HG03457 (cell line): ENCODE data around the gene THRB.

Experiments used
- ATAC-seq: cut with Tn5 transposase; IDR thresholded peaks from one replicate; pipeline ENCODE4 v1.9.1; 2021; ENCODE audit warnings: moderate number of reproducible peaks; ENCODE audit not compliant: unreplicated experiment

Gene THRB

DNA sequence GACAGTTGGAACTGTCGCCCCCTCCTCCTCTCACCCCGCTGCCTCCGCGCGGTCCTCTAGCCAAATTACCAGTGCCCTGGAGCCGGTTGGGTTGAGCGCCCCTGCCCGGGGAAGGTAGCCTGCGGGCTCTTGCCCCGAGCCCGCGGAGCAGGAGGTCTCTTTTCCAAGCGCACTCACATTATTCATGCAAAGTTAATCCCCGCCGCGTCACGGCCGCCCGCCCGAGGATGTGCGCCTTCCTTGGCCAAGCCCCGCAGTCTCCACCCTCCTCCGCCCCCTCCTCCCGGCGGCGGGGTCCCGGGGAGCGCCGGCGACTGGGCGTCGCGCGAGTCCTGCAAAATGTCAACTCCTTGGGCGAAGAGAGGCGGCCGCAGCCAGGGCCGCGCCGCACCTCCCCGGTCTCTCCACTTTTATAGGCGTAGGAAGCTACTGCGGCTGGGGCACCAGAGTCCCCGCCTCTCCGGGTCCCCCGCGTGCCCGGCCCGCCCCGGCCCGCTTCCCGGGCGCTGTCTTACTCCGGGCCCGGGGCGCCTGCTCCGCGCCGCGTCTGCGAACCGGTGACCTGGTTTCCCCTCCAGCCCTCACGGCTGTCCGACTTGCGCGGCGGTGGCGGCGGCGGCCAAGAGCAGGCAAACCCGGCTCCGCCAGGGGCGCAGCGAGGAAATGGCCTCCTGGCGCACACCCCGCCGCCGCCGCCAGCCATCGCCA is at the start of gene THRB:
Gene THRB, minus strand, starts transcription at position 233 of the 708 bp plus-strand sequence.
- no peak for ATAC-seq

DNA sequence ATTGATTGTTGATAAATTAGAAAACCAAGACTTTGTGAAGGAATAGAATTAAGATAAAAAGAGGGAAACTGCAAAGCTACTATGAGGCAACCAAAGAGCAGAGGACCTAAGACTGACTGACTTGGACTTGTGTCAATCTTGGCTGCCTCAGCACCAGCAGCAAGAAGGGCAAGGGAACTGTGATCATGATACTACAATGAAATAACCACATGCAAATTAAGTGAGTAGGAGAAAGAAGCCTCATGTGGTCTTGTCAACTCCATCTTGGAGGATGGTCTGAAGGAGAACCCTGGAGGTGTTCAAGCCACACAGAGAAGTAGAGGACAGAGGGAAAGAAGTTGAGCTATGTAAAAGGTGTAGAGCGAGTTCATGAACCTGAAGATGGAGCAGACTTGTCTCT is 47.3 kb upstream of the THRB start:
- ATAC-seq: no peak

DNA sequence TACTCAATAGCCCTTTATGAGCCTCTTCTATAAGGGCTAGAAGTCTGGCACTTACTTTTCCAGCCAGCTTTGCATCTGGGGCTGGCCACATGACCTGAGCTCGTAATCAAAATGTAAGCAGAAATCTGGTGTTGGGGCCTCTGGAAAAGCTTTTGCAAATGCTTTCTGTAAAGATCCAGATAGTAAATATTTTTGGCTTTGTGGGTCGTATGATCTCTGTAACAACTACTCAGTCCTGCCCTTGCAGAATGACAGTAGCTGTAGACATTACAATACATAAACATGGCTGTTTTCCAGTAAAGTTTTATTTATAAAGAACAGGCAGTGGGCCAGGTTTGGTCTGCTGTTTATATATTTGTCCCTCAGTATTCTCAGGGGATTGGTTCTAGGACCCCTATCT is 46.2 kb upstream of the THRB start:
- no peak for ATAC-seq

DNA sequence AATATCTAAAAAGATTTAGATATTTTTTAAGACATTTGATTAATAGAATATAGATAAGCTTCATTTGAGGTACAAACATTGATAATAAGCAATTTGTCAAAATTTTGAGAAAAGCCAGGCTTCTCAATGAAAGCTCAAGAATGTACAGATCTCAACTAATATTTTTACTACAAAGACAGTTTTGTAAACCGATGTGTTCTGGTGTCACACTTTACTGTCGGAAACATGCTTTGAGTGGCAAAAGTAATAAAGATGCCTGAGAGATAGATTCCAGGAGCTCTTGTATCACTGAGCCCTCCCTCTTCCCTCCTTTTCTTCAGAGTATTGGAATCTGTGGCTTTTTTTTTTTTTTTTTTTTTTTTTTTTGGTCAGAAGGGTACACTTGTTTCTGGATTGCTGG is 45.0 kb upstream of the THRB start:
- ATAC-seq: no peak

DNA sequence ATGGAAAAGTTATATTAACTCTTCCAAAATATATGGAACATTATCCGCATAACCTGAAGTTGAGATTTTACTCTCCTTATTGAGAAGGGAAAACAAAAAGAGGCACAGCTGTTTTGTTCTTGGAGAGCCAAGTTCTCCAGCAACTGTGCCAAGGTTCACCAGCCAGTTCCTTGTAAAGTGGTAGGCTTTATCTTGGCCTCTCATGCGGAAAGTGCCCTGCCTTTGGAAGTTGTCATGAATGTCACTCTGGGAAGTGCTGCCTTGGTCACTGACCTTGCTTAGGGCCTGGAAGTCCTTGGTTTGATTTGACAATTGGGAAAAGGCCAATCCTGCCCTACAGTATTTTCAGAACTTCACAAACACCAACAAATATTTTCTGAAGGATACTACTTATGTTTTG is 44.2 kb upstream of the THRB start:
- no peak for ATAC-seq

DNA sequence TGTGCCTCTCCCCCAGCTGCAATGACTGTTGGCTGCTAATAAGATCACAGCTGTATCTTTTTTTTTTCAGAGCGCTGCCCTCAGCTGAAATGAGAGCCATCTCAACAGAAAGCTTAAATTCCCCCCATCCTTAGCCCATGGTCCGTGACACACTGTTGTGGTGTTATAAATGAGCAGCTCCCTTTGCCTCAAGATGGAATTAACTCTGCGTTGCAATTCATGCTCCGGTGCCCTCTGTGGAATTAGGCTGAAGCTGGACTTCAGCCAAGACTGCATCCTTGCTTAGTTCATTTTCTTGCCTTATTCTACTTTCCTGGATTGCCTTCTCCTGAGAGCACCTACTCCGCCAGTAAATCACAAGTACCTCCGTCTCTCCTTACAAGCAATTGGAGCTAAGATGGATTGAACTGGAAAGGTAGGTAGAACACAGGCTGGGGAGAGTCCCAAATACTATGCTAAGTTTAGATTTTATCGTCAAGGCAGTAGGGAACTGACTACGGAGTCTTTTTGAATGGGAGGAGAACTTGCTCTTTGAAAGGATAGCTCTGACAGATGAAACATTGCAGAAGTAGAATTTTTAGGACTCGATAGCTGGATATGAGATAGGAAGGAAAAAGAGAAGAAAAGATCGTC is 39.0 kb upstream of the THRB start:
- ATAC-seq: no peak

DNA sequence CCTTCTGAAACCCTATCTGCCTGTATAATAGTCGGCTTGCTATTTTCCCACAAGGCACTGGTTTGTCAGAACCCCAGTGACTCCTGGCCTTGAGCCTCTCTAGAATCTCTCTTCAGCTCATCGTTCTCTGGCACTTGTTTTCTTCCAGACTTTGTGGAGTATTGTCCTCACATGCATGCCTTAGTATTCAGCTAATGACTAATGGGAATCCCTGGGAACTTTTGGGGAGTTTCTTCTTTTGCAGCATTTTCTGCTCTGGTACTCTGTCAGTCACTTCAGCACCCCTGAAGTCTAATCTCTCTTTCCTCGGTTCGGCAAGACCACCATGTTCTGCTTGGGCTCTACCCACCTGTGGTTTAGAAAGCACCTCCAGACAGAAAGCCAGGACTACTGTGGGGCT is 35.8 kb upstream of the THRB start:
- ATAC-seq: no peak

DNA sequence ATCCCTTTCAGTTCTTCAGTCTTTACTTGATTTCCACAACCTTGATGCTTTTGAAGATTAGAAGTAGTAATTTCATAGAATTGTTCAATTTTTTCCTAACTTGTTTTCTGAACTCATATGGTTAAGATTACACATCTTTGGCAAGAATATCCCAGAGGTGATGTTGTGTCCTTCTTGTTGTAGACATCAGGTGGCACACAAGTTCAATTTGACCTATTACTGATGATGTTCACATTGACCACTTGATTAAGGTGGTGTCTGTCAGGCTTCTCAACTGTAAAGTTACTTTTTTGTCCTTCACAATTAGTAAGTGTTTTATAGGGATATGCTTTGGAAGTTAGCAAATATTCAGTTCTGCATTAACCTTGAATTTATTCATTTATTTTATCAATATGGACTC is 34.6 kb upstream of the THRB start:
- ATAC-seq: no peak

DNA sequence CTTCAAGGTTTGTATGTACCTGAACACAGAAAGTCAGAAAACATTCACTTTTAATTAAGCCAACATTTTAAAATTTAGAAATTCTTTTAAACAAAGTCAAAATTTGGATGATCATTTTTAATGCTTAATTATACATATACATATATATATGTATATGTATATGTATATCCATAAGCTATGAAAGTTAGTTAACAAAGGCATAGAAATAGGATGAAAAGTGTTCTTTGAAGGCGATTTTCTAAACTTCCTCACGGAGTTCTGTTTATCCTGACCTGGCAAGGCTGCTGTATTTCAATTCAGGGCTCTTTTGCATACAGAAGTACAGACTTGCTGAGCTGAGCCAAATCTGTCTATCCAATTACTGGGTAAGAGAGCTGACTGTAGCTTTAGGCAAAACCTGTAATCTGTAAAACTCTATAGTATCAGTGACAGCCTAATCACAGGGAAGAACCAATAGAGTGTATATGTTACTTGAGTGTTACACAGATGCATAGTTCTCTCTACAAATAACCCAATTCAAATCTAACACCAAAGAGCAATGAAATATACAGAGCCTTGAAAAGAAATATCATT is 32.1 kb upstream of the THRB start:
- ATAC-seq: no peak

DNA sequence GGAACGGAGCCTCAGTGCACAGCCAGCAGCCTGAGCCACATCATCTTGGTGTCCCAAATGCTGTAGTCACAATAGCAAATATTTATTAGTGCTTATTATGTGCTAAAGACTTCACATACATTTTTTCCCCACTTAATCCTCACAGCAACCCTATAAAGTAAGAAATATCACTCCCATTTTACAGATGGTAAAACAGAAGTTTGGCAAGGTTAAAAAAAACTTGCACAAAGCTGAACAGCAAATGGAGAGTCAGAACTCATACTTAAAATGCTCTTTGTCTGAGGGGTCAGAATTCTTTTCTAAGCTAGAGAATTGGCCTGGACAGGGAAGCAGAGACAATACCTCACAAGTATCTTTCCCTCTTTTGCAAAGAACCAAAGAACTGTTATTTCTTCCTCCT is 30.9 kb upstream of the THRB start:
- no peak for ATAC-seq

DNA sequence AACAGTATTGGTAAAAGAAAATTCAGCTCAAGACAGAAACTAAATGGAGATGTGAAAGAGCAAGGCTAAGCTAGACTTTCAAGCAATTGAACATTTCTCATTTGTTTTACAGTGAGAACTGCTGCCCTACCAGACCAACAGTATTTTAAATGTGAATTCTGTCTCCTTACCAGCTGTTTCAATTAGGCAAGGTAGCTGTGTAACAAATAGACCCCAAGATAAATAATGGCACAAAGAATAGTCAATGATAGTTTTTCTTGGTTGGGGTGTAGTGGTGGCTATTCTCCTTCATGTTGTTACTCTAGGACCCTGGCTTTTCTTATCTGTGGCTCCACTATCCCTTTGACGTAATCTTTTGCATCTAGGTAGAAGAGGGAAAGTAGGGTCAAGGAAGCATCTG is 30.4 kb upstream of the THRB start:
- no peak for ATAC-seq

DNA sequence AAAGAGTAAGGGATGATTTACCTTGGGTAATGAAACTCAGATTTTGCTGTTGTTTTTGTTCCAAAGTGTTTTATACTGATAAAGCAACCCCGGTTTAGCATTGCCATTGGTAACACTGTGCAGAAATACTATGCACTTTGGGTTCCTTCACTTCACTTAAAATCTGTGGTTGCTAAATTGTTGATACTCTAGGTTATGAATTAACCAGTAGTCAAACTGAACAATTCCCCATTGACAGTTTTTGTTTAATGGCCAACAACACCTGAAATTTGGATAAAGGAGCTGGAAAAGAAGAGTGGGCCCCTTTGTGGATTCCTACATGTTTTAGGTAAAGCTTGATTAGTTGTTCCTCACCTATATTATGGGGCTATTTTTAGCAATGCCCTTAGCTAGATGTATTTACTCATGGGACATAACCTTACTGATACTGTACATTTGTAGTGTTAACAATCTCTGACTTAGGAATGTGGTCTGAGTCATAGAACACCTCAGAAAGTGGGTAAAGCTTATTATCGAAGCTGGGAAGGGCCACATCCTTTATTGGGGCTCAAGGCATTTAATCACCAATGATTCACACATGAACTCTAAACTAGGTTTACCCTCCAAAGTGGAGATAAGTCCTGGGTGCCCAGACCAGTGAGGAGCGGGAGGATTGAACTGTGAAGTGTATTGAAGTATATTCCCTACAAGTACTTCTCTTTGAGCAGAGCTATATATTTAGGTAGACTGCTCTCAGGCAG is 29.5 kb upstream of the THRB start:
- no peak for ATAC-seq

DNA sequence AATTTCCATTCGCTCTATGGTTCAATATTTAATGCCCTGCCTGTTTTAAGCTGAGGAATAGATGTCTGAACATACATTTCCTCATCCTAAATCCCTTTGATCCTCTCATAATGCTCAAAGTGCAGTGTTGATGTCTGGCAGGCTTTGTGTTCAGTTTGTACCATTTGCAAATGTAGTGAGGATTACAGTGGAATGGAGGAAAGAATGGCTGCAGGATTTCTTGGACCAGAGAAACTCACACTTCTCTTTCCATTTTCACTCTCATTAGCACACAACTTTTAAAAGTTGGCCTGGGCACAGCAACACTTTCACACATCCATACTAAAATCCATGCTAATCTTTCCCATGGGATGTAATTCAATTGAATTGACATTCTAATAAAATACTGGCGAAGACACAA is 28.6 kb upstream of the THRB start:
- ATAC-seq: no peak

DNA sequence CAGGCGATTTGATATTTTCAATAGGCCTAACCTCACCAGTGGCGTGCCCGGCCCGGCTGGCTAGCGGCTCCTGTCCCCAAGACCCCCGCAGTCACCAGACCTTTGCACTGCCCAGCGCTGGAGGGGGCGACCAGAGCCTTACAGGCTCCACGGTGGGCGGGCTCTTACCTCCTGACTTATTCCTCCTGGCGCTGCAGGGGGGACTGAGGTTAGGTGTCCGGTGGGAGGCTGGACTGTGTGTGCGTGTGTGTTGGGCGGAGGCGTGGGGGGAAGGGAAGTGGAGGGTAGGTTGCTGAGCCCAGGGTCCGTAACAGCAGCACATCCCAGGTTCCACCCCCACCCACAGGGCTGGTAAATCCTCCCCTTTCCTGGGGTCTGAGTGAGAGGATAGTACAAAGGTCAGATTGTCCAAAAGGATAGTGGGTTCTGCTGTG is 27.5 kb upstream of the THRB start:
- ATAC-seq: no peak

DNA sequence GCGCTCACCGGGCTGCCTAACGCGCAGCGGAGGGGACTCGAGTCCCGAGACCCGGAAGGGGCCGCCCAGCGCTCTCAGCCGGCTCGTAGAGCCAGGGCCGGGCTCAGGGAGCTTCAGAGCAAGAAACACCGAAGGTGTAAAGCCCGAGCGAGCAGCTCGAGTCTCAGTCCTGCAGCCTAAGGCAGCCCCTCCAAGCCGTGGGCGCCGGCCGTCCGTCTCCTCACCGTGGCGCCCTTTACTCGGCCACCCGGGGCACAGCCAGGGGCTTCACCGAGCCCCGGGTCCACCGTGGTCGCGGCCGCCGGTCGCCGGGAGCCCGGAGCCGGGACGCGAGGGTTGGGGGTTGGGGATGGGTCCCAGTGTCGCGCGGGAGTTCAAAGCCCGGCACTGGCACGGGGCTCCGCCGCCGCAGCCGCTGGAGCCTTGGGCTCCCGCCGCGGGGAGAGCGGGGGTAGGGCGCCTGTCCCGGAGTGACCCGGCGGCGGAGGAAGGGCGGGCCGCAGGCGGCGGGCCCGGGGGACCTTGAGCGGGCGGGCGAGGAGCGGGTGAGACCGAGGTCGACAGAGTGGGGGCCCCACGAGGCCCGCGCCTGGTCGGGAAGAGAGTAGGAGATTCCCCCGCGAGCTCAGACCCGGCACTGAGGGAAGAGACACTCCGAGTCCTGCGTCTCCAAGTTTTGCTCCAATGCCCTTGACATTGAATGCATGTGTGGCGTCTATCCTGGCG is 26.9 kb upstream of the THRB start:
- no peak for ATAC-seq

DNA sequence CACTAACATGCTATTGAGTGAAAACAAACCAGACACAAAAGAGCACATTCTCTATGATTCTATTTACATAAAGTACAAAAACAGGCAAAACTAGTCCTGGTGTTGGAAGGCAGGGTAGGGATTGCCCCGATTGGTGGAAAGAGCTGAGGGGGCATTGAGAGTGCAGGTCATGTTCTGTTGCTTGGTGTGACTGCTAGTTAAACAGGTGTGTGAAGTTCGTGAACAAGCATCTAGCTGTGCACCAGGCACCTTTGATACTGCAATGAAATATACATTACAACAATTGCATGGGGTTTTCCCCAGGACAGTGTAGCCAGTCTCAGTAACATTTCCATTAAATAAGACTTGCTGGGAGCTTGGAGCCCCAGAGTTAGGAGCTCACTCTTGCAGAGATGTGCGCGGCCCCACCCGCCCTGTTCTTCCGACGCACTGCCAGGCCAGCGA is 26.3 kb upstream of the THRB start:
- ATAC-seq: no peak

DNA sequence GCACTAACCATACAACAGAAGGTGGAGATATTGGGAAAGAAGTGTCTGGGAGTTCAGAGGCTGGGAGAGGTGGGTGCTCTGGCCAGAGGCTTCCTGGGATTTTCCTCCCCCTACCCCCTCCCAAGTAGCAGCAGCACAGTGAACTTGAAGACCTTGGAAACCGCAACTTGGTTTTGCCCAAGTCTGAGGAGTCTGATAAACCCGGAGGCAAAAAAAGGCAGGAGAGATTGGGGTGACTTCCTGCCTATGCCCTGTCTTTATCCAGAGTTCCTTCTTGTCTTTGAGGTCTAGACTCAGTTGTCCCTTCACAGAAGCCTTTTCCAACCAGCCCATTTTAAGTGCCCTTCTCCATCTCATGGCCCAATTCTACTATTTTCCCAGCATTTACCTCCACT is 25.4 kb upstream of the THRB start:
- no peak for ATAC-seq

DNA sequence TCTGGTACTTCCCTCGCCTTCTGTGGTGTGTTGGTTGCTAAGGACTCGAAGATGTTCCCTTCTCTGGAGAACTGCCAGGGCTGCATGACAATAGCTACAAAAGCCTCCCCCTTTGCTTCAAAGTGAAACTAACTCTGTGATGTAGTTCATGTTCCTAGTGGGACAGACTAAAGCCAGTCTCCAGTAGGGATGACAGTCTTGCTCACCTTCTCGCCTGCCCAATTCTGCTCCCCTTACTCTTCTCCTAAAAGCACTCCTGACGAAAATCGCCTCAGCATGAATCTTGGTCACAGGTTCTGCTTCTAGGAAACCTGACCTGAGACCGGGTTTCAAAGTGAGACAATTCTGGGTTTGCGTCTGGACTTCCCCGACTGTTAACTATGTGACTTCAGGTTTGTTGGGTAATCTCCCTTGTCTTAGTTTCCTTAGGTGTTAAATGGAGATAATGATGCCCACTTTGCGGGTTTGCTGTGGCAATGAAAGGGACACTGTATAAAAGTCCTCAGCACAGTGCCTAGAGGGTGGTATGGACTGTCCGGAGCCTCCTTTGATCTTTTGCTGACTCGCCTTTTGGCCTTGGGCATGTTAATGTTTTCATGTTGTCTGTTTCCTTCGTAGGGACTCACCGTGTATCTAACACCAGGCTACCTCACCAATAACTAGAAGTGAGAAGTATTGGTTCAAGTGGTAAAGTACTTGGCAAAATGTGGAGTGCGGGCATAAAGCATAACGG is 24.9 kb upstream of the THRB start:
- no peak for ATAC-seq

DNA sequence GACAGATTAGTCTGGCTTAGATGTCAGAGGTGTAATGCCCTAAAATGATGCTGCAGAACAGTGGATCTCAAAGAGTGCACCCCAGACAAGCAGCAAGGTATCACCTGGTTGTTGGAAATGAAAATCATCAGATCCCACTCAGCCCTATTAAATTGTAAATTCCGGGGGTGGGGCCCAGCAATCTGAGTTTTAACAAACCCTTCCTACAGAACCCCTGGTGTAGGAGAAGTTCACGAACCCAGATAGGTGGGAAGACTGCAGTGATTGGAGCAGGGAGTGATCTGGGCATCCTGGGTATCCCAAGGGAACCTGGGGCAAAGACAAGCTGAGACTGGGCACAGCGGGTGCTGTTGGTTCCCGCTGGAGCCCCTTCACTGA is 24.3 kb upstream of the THRB start:
- ATAC-seq: no peak

DNA sequence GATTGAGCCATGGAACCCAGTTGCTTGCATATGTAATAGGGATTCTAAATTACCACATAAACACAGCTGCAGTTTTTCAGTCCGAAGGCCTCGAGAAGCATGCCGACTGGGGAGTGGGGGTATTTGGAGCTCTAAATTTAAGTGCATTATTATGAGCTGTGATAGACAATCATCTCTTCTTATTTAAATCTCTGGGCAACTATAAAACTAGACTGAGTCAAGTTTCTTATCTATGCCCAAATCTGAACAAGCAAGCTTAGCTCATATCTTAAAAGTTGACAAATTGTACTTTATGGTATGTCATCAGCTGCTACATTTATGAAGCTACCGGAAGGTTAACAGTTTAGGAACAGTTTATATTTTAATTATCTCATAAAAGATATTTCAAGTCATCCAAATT is 19.5 kb upstream of the THRB start:
- no peak for ATAC-seq

DNA sequence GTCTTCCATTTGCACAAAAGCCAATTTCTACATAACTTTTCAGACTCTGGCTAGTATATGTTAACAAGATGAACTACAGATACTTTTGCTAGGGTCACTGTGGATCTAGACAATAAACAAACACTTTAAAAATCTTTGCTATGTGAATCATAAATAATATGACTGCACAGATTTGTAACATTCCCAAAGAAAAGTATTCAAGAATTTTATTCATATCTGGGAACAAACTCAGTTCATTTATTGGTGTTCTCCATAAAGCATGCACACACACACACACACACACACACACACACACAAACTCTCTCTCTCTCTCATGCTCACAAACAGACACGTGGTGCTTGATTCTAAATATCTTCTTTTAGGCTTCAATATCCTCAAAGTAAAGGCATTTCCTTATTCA is 18.8 kb upstream of the THRB start:
- no peak for ATAC-seq
